ENCODE measurements around the gene EP400.

EP400 gene

DNA sequence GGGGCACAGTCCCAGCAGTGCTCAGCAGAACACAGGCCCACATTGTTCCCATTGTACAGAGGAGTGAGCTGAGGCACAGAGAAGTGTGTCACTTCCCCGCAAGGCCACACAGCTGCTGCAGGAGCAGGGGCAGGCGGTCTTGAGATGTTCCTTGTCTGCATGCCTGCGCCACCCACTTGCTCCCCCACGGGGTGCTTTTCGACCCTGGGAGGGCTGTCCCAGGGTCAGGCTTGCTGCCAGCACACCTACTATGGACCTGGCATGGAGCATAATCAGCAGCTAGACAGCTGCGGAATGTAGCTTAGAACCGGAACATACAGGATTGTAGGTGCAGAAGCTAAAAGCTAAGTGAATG is 7.8 kb upstream of the EP400 start:
- no peak overlapping the region for H3K4me3 ChIP-seq (ENCODE audit: low read length)
- no peaks in the 10 kb centered on the region for H3K27me3 ChIP-seq (ENCODE audit: low read depth, low read length)
- H3K9ac ChIP-seq (ENCODE audit: low read length): no peak overlapping the region
- no peaks in the 10 kb centered on the region for H3K9me3 ChIP-seq (ENCODE audit: insufficient read depth, low read length)
- H3K79me2 ChIP-seq (ENCODE audit: low read length): no peaks in the 10 kb centered on the region
- no peak overlapping the region for H2AFZ ChIP-seq (ENCODE audit: low read depth, low read length)
- H4K20me1 ChIP-seq (ENCODE audit: insufficient read depth, low read length): no peaks in the 10 kb centered on the region
- no peaks in the 10 kb centered on the region for H3K4me1 ChIP-seq (ENCODE audit: low read length)
- H3K27ac ChIP-seq (ENCODE audit: low read length): no peak overlapping the region
- TF ChIP-seq EZH2phosphoT487 (IDR thresholded peaks at IDR 0.05; ENCODE audit: low read depth): no peak
- TF ChIP-seq, protein P1, sequence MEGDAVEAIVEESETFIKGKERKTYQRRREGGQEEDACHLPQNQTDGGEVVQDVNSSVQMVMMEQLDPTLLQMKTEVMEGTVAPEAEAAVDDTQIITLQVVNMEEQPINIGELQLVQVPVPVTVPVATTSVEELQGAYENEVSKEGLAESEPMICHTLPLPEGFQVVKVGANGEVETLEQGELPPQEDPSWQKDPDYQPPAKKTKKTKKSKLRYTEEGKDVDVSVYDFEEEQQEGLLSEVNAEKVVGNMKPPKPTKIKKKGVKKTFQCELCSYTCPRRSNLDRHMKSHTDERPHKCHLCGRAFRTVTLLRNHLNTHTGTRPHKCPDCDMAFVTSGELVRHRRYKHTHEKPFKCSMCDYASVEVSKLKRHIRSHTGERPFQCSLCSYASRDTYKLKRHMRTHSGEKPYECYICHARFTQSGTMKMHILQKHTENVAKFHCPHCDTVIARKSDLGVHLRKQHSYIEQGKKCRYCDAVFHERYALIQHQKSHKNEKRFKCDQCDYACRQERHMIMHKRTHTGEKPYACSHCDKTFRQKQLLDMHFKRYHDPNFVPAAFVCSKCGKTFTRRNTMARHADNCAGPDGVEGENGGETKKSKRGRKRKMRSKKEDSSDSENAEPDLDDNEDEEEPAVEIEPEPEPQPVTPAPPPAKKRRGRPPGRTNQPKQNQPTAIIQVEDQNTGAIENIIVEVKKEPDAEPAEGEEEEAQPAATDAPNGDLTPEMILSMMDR (IDR thresholded peaks at IDR 0.05; ENCODE audit: low read depth, low read length): no peak
- H3K36me3 ChIP-seq (replicated peaks; ENCODE audit: low read depth, low read length): peaks cover 46% of the 10 kb centered on the region
- H3K4me2 ChIP-seq (ENCODE audit: low read length): no peak overlapping the region

DNA sequence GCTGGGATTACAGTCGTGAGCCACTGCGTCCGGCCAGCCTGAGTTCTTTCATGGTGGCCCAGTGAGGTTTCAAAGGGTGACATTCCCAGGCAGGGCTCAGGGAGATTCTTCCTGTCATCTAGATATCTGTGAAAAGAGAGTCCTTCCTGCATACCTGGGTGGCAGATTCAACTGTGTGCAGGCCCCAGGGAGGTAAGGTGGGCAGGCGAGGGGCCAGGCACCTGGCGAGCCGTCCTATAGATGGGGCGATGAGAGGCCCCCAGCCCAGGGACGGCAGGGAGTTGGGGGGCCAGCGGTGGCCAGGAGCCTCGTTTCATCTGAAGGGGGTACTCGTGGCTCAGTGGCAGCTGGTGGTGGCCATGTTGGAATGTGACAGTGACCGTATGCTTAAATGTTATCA is 7.1 kb upstream of the EP400 start:
- Histone ChIP-seq H2AFZ (ENCODE audit: low read depth, low read length) (no peak overlapping the region), H3K79me2 (ENCODE audit: low read length) (no peaks in the 10 kb centered on the region), H3K4me1 (ENCODE audit: low read length) (no peaks in the 10 kb centered on the region), H4K20me1 (ENCODE audit: insufficient read depth, low read length) (no peaks in the 10 kb centered on the region), H3K9ac (ENCODE audit: low read length) (no peak overlapping the region), H3K27ac (ENCODE audit: low read length) (no peak overlapping the region), H3K4me3 (ENCODE audit: low read length) (no peak overlapping the region), H3K36me3 (replicated peaks; ENCODE audit: low read depth, low read length) (peaks cover 44% of the 10 kb centered on the region), H3K9me3 (ENCODE audit: insufficient read depth, low read length) (no peaks in the 10 kb centered on the region), H3K4me2 (ENCODE audit: low read length) (no peak overlapping the region), H3K27me3 (ENCODE audit: low read depth, low read length) (no peaks in the 10 kb centered on the region)
- TF ChIP-seq, protein P1 (IDR thresholded peaks at IDR 0.05; ENCODE audit: low read depth, low read length): no peak
- no peak for TF ChIP-seq EZH2phosphoT487 (IDR thresholded peaks at IDR 0.05; ENCODE audit: low read depth)

DNA sequence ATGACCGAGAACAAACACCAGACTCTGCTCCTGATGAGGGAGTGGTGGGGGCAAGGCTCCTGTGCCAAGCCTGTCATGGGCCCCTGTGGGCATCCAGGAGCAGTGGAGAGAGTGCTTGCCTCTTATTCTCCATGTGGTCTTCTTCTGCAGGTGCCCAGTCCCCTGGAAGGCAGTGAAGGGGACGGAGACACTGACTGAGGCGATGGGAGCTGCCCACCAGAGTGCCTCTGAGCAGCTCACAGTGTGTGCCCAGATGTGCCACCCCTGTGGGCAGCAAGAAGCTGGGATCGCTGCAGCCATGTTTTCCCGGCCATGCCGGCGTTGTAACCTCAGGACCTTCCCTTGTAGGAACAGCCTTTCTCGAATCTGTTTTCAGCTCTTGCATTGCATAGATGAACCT is 6.4 kb upstream of the EP400 start:
- Histone ChIP-seq H3K79me2 (ENCODE audit: low read length) (no peaks in the 10 kb centered on the region), H3K27ac (ENCODE audit: low read length) (no peak overlapping the region), H2AFZ (ENCODE audit: low read depth, low read length) (no peak overlapping the region), H3K9ac (ENCODE audit: low read length) (no peak overlapping the region), H3K27me3 (ENCODE audit: low read depth, low read length) (no peaks in the 10 kb centered on the region), H3K4me2 (ENCODE audit: low read length) (no peak overlapping the region), H3K4me1 (ENCODE audit: low read length) (no peaks in the 10 kb centered on the region), H3K9me3 (ENCODE audit: insufficient read depth, low read length) (no peaks in the 10 kb centered on the region), H4K20me1 (ENCODE audit: insufficient read depth, low read length) (no peaks in the 10 kb centered on the region), H3K4me3 (ENCODE audit: low read length) (no peak overlapping the region), H3K36me3 (replicated peaks; ENCODE audit: low read depth, low read length) (peaks cover 39% of the 10 kb centered on the region)
- TF ChIP-seq, protein P1 (IDR thresholded peaks at IDR 0.05; ENCODE audit: low read depth, low read length): no peak
- no peak for TF ChIP-seq EZH2phosphoT487 (IDR thresholded peaks at IDR 0.05; ENCODE audit: low read depth)

DNA sequence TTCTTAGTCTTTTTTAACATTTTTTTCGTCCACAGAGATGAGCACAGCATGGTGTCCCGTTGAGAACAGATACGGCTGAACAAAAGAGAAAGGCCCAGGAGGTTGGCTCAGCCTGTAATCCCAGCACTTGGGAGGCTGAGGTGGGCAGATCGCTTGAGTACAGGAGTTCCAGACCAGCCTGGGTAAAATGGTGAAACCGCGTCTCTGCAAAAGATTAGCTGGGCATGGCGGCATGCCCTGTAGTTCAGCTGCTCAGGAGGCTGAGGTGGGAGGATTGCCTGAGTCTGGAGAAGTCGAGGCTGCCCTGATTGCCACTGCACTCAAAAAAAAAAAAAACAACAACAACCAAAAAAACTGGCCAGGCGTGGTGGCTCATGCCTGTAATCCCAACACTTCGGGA is 5.9 kb upstream of the EP400 start:
- Histone ChIP-seq H3K36me3 (replicated peaks; ENCODE audit: low read depth, low read length) (peaks cover 39% of the 10 kb centered on the region), H3K9ac (ENCODE audit: low read length) (no peak overlapping the region), H4K20me1 (ENCODE audit: insufficient read depth, low read length) (no peaks in the 10 kb centered on the region), H3K4me2 (ENCODE audit: low read length) (no peak overlapping the region), H3K4me3 (ENCODE audit: low read length) (no peak overlapping the region), H3K27ac (ENCODE audit: low read length) (no peak overlapping the region), H2AFZ (ENCODE audit: low read depth, low read length) (no peak overlapping the region), H3K9me3 (ENCODE audit: insufficient read depth, low read length) (no peaks in the 10 kb centered on the region), H3K27me3 (ENCODE audit: low read depth, low read length) (no peaks in the 10 kb centered on the region), H3K4me1 (ENCODE audit: low read length) (no peaks in the 10 kb centered on the region), H3K79me2 (ENCODE audit: low read length) (no peaks in the 10 kb centered on the region)
- TF ChIP-seq, protein P1 (IDR thresholded peaks at IDR 0.05; ENCODE audit: low read depth, low read length): no peak

Data from OCI-LY3 (cell line).